HCT116 (cell line): ENCODE results near the gene TMEM117.
"Not testable (repeated sequence)": the region's sequence is repeated elsewhere in the genome, so short reads cannot be mapped to it uniquely, and the experiment has no call there.

ENCODE experiments used
- EZH2 ChIP-seq: fragments of 200-600 bp; sonication (generic); IDR thresholded peaks from 2 replicates; pipeline ENCODE4 v1.6.1; 2017; ENCODE audit warnings: antibody characterized with exemption, mixed run types
- JUND ChIP-seq: IDR thresholded peaks from 2 replicates; pipeline ENCODE4 v1.6.1; 2012
- POLR2AphosphoS5 ChIP-seq: IDR thresholded peaks from 2 replicates; pipeline ENCODE4 v1.6.1; 2011; ENCODE audit warnings: mild to moderate bottlenecking, low read depth, low read length, moderate library complexity
- TF ChIP-seq, protein P1 (sequence below), 3 experiments: fragments of 200-600 bp in 1 of 3; sonication (generic) in 1 of 3; IDR thresholded peaks in 2 of 3; conservative IDR thresholded peaks in 1 of 3; 2 replicates each; pipeline ENCODE4 v1.5.1; 2012 to 2017; ENCODE audit warnings: low read depth in 2 of 3, low read length in 2 of 3, antibody characterized with exemption in 1 of 3, borderline replicate concordance in 1 of 3, control low read depth in 1 of 3, mild to moderate bottlenecking in 1 of 3, mixed read lengths in 1 of 3, mixed run types in 1 of 3, moderate library complexity in 1 of 3; ENCODE audit not compliant: insufficient read depth in 1 of 3

DNA sequence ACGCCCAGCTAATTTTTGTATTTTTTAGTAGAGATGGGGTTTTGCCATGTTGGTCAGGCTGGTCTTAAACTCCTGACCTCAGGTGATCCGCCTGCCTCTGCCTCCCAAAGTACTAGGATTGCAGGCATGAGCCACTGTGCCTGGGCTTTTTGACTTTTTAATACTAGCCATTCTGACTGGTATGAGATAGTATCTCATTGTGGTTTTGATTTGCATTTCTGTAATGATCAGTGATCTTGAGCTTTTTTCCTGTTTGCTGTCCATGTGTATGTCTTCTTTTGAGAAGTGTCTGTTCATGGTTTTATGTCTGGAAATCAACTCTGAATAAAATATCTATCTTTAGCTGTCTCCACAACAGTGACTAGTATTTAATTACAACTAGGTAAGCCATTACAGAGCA is 35.4 kb downstream of the TMEM117 start:
- TF ChIP-seq, protein P1, sequence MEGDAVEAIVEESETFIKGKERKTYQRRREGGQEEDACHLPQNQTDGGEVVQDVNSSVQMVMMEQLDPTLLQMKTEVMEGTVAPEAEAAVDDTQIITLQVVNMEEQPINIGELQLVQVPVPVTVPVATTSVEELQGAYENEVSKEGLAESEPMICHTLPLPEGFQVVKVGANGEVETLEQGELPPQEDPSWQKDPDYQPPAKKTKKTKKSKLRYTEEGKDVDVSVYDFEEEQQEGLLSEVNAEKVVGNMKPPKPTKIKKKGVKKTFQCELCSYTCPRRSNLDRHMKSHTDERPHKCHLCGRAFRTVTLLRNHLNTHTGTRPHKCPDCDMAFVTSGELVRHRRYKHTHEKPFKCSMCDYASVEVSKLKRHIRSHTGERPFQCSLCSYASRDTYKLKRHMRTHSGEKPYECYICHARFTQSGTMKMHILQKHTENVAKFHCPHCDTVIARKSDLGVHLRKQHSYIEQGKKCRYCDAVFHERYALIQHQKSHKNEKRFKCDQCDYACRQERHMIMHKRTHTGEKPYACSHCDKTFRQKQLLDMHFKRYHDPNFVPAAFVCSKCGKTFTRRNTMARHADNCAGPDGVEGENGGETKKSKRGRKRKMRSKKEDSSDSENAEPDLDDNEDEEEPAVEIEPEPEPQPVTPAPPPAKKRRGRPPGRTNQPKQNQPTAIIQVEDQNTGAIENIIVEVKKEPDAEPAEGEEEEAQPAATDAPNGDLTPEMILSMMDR (IDR thresholded peaks at IDR 0.05 in 2 of 3, conservative IDR thresholded peaks at IDR 0.05 in 1 of 3; ENCODE audit: borderline replicate concordance in 1 of 3, insufficient read depth in 1 of 3, low read depth in 2 of 3, low read length in 2 of 3) = not testable (repeated sequence)
- not testable (repeated sequence) for TF ChIP-seq EZH2, POLR2AphosphoS5, JUND
